M059J (cell line): Measurements from ENCODE around the gene PCCB. TPM values are rescaled to one million over a fixed set of nuclear protein-coding genes. Genes with fewer than 3 reads are reported as not detected.

Experiments used
- total RNA-seq: library from RNA; depleted of rRNA; stranded (reverse); fragments of >200 nt; shearing (Covaris generic); gene quantifications from 2 replicates; pipeline ENCODE4 v1.2.3, GENCODE V29; 2014; rRNA removed

PCCB gene
- total RNA-seq, 1 experiment from 2014 or later: 68.9 TPM

Other genes with a start within 250 kb of the PCCB start
- gene MSL2, start 54.0 kb upstream of the PCCB start, total RNA-seq: 17.5 and 19.2 TPM in 2 replicates